ENCODE measurements around the gene CD47.

Gene CD47

DNA sequence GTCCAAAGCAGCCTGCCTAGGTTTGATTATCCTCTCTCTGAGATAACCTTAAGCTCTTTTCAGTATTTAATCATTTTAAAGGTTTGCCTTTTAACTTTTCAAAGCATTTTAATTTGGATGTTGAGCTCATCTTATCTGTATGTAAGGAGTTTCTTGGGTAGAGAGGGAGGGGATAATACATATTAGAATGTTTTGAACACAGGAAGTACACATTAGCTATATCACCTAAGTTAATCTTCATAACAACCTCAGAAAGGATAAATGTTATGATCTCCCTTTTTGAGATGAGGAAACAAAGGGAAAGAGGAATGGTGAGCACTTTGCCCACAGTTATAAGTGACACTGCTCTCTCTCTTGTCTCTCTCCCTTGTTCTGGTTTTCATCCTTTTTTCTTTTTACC lies 2.2 kb upstream of the CD47 start:
- DNase-seq (ENCODE audit: low read depth in 2 of 3, low spot score in 2 of 3) = no peak

DNA sequence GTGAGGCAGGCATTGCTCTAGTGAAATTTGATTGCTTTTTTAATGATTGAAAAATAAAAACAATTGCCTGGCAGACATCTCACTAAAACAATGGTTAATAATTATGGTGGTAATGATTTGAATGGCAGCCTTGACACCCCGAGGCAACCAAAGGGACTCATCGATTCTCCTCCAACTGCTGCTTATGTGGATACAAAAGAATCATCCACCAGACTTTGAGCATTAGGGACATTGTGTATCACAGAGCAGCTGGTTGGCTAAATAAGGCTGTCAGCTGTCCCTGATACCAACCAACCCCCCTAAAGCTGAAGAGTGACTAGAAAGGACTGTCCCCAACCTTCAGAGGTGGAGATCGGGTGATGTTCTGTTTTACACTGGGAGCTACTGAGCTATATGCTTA lies 1.7 kb upstream of the CD47 start:
- no peak for DNase-seq (ENCODE audit: low read depth in 2 of 3, low spot score in 2 of 3)

GRCh38 chr3:108091498-108092250 lies 843 bp upstream of the CD47 start:
- DNase-seq (ENCODE audit: low read depth in 2 of 3, low spot score in 2 of 3) = no peak

- peak in 2 of 3 experiments; percentile 45 to 51 for DNase-seq (ENCODE audit: low read depth in 2 of 3, low spot score in 2 of 3)
Measured at GRCh38 chr3:108090049-108090700, 656 bp downstream of the CD47 start.

DNA sequence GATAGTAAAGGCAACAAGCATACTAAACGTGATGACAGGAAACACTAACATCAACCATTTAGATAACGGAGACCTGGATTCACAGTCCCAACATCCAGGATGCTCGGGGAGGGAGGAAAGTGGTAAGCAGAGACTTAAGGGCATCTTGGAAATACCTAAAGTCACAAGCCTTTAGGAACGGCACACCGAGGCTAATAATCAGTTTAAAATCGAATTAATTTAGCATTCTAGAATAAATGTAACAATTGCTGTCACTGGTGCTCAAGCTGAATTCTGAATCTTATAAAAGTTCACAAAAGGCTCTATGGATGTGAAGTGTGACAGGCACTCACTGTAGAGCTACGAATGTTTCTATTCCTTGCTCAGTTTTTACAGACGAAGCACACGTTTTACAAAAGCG lies 1.3 kb downstream of the CD47 start:
- DNase-seq (ENCODE audit: low read depth in 2 of 3, low spot score in 2 of 3) = no peak

DNA sequence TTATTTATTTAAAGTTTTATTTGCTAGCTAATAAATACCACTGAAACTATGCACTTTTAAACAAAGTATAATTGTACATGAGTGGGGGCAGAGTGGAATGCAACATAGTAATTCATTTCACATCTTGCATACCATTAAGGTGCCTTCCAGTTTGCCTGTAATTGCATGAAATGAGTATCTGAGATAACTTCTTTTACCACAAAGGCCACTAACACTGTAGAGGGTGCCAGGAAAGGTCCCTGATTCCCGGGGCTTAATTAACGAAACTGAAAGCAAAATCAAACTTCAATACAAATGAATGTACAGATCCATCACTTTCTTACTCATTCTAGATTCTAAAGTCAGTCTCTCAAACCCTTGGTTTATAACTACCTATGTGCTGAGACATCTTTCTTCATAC lies 2.1 kb downstream of the CD47 start:
- peak in 1 of 3 experiments; percentile 23 for DNase-seq (ENCODE audit: low read depth in 2 of 3, low spot score in 2 of 3)

GRCh38 chr3:108088146-108088545 lies 2.7 kb downstream of the CD47 start:
- no peak for DNase-seq (ENCODE audit: low read depth in 2 of 3, low spot score in 2 of 3)

- no peak for DNase-seq (ENCODE audit: low read depth in 2 of 3, low spot score in 2 of 3)
Measured at GRCh38 chr3:108086653-108087052, 4.2 kb downstream of the CD47 start.

DNA sequence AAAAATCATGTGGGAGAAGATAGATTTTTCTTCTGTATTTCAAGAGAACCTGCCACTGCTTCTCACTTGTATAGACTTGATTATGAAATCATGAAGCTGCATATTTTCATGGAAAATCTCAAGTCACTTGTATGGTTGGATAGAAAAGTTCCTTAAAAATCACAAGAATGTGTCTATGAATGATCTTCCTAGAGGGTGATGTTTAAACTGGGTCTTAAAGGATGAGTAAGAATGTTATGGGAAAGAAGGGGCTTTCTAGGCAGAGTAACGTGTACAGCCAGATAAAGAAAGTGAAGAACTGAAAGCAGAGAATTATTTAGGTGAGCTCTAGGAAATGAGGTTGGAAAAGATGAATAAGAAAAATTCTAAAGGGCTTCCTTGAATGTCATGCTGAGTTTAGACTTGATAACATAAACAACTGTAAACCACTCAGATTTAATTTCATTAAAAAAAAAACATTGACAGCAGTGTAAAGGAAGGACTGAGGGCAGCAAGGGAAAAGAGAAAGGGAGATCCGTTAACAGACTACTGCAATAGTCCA lies 5.0 kb downstream of the CD47 start:
- DNase-seq (ENCODE audit: low read depth in 2 of 3, low spot score in 2 of 3) = no peak

DNA sequence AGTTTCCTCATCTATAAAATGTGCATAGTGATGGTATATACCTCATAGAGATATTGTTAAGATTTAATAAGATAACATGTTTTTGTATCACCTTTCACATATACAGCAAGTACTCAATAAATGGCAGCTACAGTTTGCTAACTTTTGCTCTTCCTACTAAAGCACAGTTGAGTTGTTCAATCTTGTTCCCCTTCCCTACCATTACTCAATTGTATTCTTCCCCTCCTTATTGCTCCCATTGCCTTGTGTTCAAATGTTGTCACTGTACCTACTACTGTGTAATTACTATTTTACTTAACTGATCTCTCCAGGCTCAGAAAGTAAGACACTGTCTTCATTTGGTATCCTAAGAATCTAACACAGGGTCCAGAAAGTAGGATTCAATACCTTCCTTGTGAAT lies 5.5 kb downstream of the CD47 start:
- no peak for DNase-seq (ENCODE audit: low read depth in 2 of 3, low spot score in 2 of 3)

- no peak for DNase-seq (ENCODE audit: low read depth in 2 of 3, low spot score in 2 of 3)
Measured at GRCh38 chr3:108079877-108080276, 11.0 kb downstream of the CD47 start.

DNA sequence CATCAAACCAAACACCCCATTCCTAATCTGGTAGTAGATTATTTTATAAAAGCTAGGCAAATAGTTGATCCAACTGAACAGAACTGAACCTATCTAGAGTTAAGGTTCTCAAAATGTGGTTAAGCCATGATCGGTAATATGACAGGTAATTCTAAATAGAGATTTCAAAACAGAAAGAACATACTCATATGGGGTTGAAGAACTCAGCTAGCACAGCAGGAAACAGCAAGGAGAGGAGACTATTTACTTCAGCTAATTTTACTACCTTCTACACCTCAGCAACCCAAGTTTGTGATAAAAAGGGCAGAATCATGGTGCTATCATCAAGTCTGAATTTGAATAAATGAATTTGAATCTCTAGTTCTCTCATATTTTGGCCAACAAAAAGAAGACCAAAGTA lies 11.8 kb downstream of the CD47 start:
- no peak for DNase-seq (ENCODE audit: low read depth in 2 of 3, low spot score in 2 of 3)

GRCh38 chr3:108076564-108076963 lies 14.3 kb downstream of the CD47 start:
- no peak for DNase-seq (ENCODE audit: low read depth in 2 of 3, low spot score in 2 of 3)

- no peak for DNase-seq (ENCODE audit: low read depth in 2 of 3, low spot score in 2 of 3)
Measured at GRCh38 chr3:108073764-108074431, 16.9 kb downstream of the CD47 start.

DNA sequence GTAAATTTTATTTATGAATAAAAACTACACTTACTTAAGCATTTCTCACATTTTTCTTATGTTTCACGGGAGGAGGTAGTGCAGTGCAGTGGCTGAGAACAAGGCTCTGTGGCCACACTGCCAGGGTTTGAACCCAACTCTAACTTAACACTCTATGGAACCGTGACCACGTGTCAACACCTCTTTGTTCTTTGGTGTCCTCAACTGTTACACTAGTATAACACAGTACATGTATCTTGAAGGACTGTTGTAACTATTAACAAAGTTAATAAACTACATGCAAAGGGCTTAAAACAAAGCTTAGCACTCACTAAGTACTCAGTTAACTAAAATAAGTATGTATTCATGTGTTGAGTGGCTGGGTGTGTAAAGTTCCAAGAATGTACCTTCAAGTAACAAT lies 19.5 kb downstream of the CD47 start:
- no peak for DNase-seq (ENCODE audit: low read depth in 2 of 3, low spot score in 2 of 3)

- no peak for DNase-seq (ENCODE audit: low read depth in 2 of 3, low spot score in 2 of 3)
Measured at GRCh38 chr3:108070356-108070755, 20.5 kb downstream of the CD47 start.

- DNase-seq (ENCODE audit: low read depth in 2 of 3, low spot score in 2 of 3) = no peak
Measured at GRCh38 chr3:108067768-108068167, 23.1 kb downstream of the CD47 start.

DNA sequence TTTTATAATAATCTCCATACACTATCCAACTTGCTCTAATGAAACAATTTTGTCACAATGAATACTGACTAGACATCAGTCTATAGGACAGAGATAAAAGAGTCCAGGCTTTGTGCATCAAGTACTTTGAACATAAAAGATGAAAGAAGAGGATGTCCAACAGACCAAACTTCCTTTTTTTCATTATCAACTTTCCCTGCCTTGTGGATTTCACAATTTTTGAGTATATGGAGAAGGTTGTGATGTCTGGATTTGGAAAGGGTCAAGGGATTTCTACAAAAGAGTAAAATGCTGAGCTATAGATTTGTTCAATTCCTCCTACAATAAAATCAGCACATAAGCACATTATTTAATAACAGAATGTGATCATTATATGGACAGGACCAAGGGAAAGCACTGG lies 25.7 kb downstream of the CD47 start:
- no peak for DNase-seq (ENCODE audit: low read depth in 2 of 3, low spot score in 2 of 3)

DNA sequence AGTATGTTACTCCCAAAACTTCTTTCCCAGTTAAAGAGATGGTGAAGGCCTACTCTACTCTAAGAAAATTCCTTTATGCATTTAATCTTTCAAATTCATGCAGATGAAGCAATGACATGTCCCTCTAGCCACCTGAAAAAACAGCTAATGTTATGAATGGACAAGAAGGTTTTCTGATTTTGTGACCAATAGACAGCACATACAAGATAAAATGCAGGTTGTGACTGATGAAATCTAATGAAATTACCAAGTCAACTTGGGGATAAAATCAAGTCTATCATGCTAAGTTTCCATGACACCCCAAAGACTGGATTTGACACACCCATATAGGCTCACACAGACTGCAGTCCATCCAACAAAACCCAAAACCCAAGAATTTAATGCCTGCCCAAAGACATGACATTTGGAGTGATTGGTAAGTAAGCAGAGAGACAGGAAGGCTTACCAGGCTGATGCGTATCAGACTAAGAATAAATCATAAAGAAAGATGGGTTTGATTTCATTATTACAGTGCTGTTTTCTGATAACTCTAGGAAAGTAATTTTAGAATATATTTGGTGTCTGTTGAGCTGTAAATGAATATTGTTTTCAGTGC lies 26.4 kb downstream of the CD47 start:
- no peak for DNase-seq (ENCODE audit: low read depth in 2 of 3, low spot score in 2 of 3)

GRCh38 chr3:108062051-108062450 lies 28.8 kb downstream of the CD47 start:
- DNase-seq (ENCODE audit: low read depth in 2 of 3, low spot score in 2 of 3) = no peak

- no peak for DNase-seq (ENCODE audit: low read depth in 2 of 3, low spot score in 2 of 3)
Measured at GRCh38 chr3:108060331-108060730, 30.5 kb downstream of the CD47 start.

DNA sequence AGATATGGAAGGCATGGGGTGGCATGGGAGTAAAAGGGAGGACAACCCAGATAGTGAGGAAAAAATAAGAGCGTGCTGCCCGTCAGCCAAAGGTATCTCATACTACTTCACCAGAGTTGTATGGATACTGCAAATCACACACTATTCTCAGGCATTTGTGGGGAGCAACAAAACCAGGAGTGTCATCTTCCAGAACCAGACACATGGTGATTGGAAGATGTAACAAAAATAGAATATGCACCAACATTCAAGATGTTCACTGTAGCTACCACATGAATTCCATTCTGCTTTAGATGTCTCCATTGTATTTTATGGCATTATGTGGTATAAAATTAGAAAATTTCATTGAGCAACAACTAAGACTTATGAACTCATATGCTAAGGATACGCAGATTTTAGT lies 34.9 kb downstream of the CD47 start:
- no peak for DNase-seq (ENCODE audit: low read depth in 2 of 3, low spot score in 2 of 3)
